HG03342 (cell line): ENCODE measurements around the gene STK25.
"Not testable (repeated sequence)": the region's sequence is repeated elsewhere in the genome, so short reads cannot be mapped to it uniquely, and the experiment has no call there.

Experiments
- ATAC-seq: cut with Tn5 transposase; IDR thresholded peaks from one replicate; pipeline ENCODE4 v1.9.1; 2021; ENCODE audit warnings: mild to moderate bottlenecking, moderate library complexity; ENCODE audit not compliant: unreplicated experiment

The STK25 gene

DNA sequence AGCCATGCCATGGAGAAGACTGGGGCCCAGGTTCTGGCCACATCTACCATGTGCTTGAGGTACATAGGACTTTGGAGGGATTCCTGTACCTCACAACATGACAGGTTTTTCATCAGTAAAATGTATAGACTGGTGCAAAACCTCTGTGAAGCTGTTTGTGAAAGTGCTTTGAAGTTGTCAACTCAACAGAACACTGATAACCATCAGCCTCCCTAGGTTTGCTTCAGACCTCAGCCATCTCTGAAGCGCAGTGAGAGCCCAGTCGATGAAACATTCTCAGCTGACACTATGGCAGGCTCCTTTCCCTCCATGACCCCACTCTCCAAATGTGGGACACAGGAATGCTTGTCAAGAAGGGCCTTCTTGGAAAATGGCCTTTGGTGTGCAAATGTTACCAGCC lies 38.6 kb downstream of the STK25 start:
- ATAC-seq, result no peak

DNA sequence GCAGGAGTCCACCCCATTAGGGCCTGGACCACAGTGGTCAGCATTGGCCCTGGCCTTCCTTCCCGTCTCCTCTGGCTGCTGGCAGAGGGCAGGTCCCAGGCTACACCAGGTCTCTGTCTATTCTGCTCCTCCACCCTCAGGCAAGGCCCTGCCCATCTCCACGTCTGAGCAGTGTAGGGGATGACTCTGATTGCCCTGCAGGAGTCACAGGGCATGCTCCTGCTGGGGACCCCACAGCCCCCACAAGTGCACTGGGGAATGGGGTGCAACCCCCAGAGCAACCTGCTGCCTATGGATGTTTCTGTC lies 40.0 kb downstream of the STK25 start:
- no peak for ATAC-seq

DNA sequence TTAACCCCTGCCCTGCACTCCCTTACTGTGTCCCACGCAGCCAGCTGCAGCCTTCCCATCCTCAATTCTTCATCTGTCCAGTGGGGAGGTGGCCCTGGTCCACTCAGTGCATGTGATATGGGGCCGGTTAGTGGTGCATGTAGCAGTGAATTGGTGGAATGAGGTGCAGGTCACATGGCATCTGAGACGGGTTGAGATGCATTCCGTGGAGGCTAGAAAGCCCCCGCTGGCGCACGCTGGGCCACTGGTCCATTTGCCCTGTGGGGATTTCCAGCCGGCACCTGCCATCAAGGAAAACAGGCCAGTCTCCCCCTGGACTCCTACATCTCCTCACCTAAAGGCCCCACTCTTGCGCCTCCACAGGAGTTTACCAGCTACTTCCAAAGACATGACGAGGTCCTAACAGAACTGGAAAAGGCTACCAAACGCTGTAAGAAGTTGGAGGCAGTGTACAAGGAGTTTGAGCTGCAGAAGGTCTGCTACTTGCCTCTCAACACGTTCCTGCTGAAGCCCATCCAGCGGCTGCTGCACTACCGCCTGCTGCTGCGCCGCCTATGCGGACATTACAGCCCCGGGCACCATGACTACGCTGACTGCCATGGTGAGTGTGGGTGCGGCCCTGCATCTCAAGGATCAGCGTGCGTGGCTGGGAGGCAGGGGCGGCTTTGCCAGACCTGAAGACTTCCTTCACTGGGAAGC lies 40.5 kb downstream of the STK25 start:
- no peak for ATAC-seq

DNA sequence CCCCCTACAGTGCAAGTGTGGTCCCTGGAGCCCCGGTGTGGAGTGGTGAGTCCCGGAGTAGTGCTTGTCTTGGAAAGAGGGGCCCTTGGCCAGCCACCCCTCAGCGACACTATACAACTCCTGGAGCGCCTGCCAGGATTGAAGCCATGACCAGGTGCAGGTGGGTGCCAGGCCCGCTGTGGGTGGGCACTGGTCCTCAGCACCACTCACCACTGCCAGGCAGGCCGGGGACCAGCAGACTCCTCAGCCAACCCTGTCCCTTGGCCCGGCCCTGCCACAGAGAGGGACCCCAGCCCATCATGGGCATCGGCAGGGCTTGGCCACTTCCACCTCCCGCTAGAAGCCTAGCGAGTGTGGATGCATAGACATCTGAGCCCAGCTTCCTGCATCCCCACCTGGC lies 42.2 kb downstream of the STK25 start:
- ATAC-seq, result no peak

DNA sequence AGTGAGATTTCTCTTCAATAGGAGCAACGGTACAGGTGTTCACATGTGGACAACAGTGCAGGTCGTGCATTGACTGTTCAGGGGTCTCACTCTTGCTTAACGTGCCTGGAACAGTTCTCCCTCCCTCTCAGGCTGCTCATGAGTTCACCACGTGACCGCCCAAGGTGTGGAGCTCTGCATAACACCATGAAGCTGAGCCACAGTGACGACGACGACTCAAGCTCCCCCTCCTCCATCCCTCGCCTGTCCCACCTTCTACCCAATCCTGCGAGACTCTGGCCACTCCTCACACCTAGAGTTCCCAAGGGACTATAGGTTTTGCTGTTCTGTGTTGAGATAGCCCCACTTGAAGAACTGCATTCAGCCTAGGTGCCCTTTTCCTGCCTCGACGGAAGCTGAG lies 42.8 kb downstream of the STK25 start:
- ATAC-seq, result no peak

DNA sequence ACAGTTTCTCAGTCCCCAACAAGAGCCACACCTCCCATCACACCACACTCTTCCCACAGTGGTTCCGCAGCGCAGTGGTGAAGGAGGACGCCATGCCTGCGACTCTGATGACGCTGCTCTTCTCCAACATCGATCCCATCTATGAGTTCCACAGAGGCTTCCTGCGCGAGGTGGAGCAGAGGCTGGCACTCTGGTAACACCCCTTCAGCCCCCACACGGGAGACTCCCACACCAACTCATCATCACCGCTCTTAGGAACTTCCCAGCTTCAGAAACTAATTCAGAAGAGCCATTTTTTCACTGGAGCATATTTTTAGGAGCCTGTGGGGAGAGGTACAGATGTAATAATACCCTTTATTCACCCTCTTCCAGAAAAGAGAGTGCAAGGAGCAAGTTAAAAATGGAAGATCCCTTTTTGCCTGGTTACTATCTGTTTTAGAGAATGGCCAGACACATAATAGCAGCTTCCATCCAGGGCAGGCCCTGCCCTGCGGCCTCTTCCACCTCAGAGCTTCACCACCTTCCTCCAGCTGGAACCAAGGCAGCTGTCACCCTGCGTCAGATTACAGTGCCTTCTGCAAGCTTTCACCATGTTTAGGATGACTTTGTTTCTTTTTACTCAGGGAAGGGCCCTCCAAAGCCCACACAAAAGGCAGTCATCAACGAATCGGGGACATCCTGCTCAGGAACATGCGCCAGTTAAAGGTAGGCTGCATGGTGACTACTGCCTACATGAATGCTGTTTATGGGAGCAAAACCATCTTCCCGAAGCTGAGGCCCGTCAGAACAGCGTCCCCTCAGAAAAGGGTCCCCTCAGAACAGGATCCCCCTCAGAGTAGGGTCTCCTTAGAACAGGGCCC lies 44.9 kb downstream of the STK25 start:
- ATAC-seq, result no peak

DNA sequence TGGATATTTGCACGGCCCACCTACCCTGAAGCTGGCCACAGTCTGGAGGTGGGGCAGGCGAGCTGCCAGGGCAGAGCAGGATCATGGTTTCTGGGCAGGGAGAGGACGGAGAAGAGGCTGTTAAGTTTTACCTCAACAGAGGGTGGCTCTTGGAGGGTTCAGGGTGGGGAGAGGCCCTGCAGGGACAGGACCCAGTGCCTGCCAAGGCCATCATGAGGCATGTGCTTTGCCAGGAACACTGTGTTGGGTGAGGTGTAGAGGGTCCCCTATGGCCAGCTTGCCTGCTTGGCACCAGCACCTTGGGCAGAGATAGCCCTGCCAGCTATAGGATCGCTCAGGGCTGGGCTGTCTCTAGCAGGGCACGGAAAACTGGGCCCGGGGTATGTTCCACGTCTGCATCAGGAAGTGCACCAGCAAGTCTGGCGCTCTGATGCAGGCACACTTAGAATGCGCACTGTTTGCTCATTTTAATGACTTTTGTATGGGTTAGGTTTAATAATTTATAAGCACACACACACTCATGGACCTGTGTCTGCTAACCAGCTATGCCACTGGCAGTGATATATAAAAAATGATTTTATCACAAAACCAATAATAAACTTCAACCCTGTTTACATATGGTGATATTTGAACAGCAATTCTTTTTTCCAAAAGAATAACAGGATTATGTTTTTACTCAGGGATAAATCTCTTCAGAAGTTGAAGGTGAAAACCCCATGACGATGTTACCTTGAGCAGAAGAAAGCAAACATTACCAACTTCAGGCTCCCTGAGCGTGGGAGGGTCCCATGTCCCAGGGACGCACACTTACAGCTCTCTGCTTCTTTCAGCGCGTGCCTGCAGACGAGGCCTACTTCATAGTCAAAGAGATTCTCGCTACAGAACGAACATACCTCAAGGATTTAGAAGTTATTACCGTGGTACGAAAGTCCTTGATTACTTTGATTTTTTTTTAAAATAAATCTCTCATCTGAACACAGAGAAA lies 46.4 kb downstream of the STK25 start:
- no peak for ATAC-seq

DNA sequence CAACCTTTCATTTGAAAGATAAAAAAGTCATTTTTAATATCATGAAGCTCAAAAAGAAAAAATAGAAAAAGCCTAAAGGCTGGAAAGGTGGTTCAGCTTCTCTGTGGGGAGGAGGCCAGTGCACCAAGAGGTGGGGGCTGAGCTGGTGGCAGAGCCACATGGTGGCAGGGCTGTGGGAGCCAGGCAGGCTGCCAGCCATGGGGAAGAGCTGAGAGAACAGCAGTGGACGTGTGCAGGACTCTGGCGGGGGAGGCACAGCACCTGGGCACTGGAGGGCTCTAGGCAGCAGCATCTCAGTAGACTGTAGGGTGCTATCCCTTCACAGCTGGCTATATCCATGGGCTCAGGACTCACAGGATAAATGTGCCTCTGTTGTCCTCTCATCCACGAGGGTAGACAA lies 47.8 kb downstream of the STK25 start:
- no peak for ATAC-seq

DNA sequence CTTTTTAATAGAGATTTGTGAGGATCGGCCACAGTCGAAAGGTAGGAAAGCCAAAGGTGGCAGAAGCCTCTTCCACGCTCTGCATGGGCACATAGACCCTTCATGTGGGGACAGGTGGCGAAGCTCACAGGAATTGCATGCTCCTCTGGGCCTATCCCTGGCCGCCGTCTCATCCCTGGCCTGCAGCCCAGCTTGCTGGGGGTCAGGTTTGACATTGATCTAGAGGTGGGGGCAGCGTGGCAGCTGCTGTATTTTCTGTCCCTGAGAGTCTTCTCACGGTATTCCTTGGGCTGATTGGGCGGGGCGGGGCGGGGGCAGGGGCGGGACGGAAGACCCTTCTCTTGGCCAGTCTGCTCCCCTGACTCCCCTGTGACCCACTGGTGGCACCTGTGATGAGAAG lies 48.9 kb downstream of the STK25 start:
- no peak for ATAC-seq

DNA sequence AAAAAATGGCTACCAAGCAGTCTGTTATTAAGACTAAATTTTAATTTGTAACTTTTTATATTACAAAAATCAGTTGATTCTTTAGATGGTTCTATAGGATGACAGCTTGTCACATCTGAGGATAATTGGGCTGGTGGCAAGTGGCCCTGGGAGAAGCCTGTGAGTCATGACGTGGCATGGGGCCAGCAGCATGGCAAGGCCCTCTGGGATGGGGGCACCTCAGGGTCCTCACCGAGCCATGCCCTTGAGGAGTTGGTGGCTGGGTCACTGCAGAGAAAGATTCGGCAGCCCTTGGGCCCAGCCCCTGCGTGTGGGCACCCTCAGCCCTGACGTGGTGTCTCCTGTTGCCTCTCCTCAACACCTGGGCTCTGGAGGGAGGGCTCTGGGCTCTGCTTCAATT lies 49.7 kb downstream of the STK25 start:
- ATAC-seq, result no peak

DNA sequence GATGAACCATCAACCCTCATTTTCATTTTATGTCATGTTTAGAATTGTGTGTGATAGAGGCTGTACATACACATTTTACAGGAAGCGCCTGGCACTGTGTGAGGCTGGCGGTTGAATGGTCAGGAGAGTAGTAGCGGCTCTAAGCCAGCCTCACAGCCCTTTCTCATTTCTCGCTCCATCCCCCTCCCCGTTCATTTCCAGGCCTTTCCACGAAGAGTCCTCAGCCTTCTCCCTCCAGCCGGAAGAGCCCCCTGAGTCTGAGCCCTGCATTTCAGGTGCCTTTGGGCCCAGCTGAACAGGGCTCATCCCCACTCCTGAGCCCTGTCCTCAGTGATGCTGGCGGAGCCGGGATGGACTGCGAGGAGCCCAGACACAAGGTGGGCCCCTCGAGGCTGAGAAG lies 51.8 kb downstream of the STK25 start:
- no peak for ATAC-seq

DNA sequence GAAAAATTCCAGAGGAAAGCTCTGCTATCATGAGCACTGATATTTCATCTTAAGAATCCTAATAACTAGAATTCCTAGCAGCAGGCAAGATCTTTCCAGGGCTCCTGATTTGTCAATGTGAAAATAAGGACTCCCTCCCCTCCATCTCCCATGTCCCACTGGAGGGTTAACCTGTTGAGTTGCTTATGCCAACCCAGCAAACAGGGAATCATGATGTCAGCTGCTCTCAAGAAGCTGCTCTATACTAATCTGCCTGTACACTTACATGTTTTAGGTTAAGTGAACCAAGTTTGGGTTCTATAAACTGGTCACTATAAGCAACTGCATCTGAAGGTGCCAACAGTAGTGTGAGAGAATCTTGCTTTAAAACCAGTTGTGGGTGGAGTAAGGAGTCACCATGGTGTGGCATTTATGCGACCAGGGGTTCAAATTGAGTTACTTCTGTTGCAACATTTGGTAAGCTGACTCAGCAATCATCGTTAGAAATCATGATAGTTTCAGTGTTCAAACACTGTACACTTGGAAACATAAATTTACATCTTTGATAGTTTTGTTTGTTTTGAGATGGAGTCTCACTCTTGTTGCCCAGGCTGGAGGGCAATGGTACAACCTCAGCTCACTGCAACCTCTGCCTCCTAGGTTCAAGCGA lies 53.4 kb downstream of the STK25 start:
- ATAC-seq, result no peak

DNA sequence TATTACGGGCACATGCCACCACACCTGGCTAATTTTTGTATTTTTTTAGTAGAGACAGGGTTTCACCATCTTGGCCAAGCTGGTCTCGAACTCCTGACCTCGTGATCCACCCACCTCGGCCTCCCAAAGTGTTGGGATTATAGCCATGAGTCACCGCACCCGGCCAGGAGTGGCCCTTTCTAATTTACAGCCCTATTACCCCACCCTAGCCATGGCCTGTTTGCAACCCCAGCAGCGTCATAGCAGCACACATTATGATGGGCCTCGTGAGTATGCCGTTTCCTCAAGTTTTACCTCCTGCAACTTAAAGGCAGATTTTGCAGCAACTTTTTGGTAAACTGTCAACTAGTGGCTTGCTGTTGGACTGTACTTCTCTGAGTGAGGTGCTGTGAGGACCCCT lies 54.5 kb downstream of the STK25 start:
- ATAC-seq, result not testable (repeated sequence)

DNA sequence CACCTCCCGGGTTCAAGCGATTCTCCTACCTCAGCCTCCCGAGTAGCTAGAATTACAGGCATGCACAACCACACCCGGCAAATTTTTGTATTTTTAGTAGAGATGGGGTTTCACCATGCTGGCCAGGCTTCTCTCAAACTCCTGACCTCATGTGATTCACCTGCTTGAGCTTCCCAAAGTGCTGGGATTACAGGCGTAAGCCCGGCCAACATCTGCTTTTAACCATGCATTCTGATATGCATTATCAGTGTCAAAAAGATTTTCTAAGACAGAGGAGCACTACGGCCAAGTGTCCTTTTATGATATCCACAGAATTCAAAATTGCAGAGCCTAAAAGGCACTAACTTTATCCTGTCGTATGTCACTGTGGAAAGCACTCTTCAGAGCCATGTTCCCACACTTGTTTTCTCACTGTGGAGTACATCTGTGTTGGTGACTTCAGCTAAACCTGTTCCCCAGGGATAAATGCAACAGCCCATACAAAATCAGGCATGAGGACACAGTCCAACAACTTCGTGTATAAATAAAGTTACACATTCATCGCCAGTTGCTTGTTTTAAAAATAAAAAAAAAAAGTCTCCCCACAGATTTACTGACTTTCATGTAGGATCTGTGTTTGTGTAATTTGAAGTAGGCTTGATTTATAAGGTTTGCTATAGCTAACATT lies 56.4 kb downstream of the STK25 start:
- no peak for ATAC-seq

DNA sequence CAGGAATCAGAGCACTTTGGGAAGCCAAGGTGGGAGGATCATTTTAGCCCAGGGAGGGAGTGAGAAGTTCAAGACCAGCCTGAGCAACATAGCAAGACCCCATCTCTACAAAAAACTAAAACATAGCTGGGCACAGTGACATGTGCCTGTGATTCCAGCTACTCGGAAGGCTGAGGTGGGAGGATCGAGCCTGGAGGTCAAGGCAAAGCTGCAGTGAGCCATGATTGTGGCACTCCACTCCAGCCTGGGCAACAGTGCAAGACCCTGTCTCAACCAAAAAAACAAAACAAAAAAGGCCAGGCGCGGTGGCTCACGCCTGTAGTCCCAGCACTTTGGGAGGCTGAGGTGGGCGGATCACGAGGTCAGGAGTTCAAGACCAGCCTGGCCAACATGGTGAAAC lies 58.3 kb downstream of the STK25 start:
- ATAC-seq, result not testable (repeated sequence)

DNA sequence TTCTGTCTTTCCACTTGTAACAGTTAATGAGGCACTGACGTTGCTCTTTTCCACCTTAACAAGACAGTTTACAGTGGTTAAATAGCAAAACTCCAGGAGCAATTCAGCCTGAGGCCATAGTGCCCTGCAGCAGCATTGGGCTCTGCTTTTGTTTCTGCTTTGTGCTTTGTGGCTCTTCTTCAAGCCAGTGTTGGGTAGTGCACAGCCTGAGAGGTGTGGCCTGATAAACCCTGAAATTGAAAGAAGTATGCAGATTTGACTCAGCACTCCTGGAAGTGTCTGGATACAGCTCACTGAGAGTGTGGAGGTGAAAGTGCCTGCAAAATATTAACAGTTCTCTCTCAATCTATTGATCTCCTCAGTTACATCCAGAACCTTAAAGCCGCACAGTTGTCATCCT lies 63.0 kb downstream of the STK25 start:
- ATAC-seq, result no peak

DNA sequence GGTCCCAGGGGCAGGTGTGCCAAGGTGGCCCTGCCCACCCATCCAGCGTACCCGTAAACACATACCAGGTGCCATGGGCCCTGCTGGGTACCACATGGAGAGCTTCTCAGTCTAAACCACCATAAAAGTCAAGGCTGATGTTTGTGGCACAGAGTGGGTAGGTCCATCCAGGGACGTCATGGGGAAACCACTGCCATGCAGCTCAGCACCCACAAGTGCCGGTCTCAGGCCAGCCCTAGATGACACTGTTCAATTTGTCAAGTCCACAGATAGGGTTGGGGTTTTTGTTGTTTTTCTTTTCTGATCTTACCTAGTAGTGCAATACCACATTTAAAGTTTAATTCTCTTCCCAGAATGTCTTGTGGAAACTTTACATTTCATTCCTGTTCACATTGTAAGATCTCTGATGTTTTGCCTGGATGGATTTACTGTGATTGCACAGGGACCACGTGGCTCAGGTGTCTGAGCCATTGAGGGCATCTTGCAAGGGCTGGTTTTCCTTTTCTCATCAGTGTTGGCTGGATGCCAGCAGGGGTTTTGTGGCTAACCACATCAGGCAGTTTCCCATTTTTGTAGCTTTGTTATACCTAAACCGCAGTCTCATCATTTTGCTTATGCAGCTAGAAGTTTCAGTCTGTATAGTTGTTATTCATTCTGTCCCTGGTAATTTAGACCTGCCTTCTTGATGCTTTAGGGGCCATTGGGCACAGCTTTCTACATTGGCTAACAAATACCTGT lies 64.7 kb downstream of the STK25 start:
- ATAC-seq, result no peak
